HG02571 (cell line): Measurements from ENCODE around the gene ZNF507.
"Not testable (repeated sequence)": the region's sequence is repeated elsewhere in the genome, so short reads cannot be mapped to it uniquely, and the experiment has no call there.

Source experiments
- ATAC-seq: cut with Tn5 transposase; IDR thresholded peaks from one replicate; pipeline ENCODE4 v1.9.1; 2021; ENCODE audit warnings: mild to moderate bottlenecking, moderate library complexity; ENCODE audit not compliant: unreplicated experiment

Gene ZNF507

DNA sequence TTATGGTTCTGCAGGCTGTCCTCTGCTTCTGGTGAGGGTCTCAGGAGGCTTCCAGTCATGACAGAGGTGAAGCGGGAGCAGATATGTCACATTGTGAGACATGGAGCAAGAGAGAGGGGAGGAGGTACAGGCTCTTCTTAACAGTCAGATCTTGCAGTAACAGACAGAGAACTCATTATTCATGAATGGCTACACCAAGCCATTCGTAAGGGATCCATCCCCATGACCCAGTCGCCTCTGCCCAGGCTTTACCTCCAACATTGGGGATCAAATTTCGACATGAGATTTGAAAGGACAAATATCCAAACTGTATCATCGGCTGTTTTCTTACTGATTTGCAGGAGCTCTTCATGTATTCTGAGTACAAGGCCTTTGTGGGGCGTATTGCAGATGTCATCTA is 21.7 kb downstream of the ZNF507 start:
- no peak for ATAC-seq

GRCh38 chr19:32367948-32368536 is 22.6 kb downstream of the ZNF507 start:
- no peak for ATAC-seq

DNA sequence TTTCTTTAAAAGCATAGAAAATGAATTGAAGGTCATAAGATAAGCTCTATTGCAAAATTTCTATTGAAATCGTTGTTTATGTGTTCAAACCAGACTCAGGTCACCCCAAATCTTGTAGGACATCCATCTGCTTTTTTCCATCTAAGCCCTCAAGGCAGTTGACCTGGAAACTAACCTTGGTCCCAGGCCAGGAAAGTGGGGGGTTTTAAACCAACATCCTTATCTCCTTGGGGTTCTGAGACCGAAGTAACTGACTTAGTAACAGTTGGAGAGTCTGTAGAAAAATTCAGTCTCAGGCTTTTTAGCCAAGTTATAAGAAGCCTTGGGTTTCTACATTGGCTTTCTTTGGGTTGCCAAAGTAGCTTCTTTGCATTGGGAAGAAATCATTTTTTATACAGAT is 23.4 kb downstream of the ZNF507 start:
- ATAC-seq = no peak

DNA sequence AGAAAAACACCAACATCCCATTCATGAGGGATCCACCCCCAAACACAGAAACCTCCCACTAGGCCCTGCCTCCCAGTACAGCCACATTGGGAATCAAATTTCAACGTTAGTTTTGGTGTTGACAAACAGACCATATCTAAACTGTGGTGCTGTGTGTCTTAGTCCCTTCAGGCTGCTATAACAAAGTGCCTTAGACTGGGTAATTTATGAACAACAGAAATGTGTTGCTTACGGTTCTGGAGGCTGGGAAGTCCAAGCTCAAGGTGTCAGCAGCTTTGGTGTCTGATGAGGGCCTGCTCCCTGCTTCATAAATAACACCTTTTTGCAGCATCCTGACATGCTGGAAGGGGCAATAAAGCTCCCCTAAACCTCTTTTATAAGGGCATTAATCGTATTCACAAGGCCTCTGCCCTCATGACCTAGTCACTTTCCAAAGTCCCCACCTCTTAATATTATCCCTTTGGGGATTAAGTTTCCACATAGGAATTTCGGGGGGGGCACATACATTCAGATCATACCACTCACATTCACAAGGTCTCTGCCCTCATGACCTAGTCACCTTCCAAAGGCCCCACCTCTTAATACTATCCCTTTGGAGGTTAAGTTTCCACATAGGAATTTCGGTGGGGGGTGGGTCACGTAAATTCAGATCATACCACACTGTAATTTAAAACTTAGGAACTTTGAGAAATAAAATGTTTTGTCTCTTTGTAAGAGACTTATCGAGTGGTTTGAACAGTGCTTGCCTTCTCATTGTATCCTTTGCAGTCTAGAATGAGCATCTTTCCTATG is 27.5 kb downstream of the ZNF507 start:
- ATAC-seq = no peak

DNA sequence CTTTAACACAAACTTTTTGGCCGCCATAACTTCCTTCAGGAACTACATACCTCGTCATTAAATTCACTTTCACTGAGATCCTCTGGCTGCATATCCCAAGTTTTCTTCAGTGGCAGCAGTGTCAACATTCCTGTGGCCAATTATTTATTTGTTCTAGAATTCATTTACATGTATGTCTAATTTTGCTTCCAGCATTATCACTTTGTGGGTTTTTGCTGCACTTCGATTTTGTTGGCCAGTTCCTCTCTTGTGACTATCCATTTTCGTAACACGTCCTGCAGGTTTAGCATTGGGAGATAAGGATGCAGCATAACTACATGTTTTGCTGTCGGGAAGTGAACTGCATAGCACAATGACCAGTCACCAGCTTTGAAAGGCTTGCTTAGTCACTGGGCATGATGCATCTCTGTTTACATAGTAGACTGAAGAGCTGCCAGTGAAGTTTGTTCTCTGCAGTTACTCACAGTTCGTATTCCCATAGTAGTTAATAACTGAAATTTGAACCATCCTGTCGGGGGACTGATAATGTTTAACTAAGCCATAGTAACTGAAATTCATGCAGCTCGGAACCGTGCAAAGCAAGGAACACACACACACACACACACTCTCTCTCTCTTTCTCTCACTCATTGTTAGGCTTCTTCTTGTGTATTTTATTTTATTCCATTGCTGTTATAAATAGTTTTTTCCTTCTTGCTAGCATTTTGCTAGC is 28.3 kb downstream of the ZNF507 start:
- ATAC-seq = no peak

DNA sequence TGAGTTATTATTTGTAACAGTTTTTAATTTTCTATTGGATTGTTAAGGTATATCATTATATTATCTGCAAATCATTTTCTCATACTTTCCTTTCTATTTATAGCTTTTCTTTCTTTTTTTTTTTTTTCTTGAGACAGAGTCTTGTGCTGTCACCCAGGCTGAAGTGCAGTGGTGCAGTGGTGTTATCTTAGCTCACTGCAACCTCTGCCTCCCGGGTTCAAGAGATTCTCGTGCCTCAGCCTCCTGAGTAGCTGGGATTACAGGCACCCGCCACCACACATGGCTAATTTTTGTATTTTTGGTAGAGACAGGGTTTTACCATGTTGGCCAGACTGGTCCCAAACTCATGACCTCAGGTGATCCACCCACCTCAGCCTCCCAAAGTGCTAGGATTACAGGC is 29.0 kb downstream of the ZNF507 start:
- ATAC-seq = not testable (repeated sequence)

DNA sequence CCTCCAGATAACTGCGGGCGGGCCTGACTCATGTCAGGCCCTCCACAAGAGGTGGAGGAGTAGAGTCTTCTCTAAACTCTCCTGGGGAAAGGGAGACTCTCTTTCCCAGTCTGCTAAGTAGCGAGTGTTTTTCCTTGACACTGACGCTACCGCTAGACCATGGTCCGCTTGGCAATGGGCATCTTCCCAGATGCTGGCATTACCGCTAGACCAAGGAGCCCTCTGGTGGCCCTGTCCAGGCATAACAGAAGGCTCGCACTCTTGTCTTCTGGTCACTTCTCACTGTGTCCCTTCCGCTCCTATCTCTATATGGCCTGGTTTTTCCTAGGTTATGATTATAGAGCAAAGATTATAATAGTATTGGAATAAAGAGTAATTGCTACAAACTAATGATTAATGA is 31.7 kb downstream of the ZNF507 start:
- ATAC-seq = not testable (repeated sequence)

- no peak for ATAC-seq
Observed at GRCh38 chr19:32380269-32380668, 34.9 kb downstream of the ZNF507 start.

GRCh38 chr19:32387701-32388392 is 42.4 kb downstream of the ZNF507 start:
- ATAC-seq = no peak

GRCh38 chr19:32388393-32388855 is 43.0 kb downstream of the ZNF507 start:
- no peak for ATAC-seq

- no peak for ATAC-seq
Observed at GRCh38 chr19:32392901-32393300, 47.5 kb downstream of the ZNF507 start.

GRCh38 chr19:32396046-32396652 is 50.7 kb downstream of the ZNF507 start:
- no peak for ATAC-seq

- ATAC-seq = no peak
Observed at GRCh38 chr19:32397671-32398101, 52.3 kb downstream of the ZNF507 start.

GRCh38 chr19:32401992-32402391 is 56.6 kb downstream of the ZNF507 start:
- ATAC-seq = no peak

- no peak for ATAC-seq
Observed at GRCh38 chr19:32403291-32403995, 58.0 kb downstream of the ZNF507 start.

DNA sequence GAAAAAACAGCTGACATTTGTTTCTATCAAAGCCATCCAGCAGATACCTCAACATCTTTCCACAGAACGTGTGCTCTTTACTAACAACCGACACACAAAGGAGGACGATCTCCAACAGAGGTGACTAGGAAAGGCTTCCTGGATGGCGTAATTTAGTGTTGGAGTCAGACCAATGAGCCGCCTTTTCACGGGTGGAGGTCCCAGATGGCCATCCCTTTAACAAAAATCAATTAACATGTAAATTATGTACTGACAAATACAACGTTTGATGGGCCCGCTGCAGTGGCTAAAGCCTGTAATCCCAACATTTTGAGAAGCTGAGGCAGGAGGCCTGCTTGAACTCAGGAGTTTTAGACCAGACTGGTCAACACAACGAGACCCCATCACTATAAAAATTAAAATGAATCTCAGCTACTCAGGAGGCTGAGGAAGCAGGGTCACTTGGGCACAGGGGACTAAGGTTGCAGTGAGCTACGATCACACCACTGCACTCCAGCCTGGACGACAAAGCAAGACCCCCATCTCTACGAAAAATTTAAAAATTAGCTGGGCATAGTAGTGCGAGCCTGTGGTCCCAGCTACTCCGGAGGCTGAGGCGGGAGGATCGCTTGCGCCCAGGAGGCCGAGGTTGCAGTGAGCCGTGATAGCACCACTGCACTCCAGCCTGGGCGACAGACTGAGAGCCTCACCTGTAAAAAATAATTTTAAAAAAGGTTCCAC is 59.0 kb downstream of the ZNF507 start:
- ATAC-seq = no peak

DNA sequence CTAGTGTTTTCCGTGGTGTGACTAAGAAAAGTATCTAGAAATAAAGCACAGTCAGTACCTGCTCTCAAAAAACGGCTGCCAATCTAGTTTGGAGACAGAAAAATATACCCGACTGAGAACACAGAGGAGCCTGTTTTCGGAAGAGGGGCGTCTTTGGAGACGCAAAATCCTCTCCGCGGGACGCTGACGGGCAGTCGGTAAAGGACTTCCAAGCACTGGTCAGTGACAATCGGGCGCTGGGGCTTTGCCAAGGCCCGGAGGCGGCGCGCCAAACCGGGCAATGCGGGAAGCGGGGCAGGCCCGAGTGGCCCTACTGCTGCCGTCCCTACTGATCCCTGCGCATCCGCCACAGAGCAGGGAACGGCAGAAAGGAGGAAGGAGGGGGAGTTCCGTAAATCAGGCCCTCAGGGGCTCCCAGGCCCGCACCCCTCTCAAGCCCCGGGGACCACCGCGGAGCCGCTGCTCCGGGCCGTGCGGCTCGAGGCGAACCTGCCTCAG is 59.6 kb downstream of the ZNF507 start:
- peak; percentile 15 for ATAC-seq

DNA sequence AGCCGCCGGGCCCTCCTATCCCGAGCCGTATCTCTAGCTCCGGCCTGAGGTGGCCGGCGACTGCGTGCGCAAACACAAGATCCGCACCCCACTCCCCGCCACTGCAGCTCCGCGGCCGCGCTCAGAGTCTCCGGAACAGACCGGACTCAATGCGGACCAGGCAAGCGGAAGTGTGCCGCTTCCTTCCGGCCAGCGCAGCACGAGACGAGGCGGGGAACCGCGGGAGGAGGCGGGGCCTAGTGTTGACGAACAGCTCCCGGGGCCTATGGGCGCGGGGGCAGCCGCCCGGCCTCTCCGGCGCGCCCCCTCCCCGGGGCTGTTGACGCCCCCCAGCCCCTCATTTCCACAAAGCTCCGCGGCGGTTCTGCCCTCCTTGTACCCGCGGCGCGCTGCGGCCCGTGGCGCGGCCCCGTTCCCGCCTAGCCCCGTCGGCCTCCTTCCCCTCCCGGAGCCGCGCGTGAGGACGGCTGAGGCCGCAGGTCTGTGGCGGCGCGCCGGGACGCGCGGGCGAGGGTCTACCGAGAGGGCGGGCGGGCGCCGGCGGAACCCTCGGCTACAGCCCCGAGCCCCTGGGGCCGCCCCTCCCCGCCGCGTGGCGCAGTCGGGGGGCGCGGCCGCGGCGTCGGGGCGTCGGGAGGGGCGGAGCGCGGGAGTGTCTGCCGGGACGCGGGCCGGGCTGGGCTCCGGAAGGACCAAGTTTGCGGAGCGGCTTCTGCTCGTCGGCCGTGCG is 60.2 kb downstream of the ZNF507 start, which contains the start of gene DPY19L3:
Gene DPY19L3, plus strand, starts transcription at position 340 of the 730 bp plus-strand sequence. CDS start 2,484 bp downstream, outside the sequence.
- ATAC-seq = peak; percentile 93
